Body of pancreas (tissue), 4 donors: ENCODE data around the gene NPTX1.

Source experiments
- POLR2A ChIP-seq, 3 donors: fragments of 450-650 bp; IDR thresholded peaks; one replicate each; pipeline ENCODE4 v1.6.1; 2016; ENCODE audit warnings: antibody characterized with exemption in 3 of 3, mild to moderate bottlenecking in 2 of 3
- TF ChIP-seq, protein P1 (sequence below), 7 experiments: fragments of 450-650 bp in 4 of 7; fragments of 200-600 bp in 3 of 7; sonication (generic) in 3 of 7; IDR thresholded peaks; one replicate each; pipeline ENCODE4 v1.5.1; 2016 to 2019; ENCODE audit warnings: antibody characterized with exemption in 7 of 7

DNA sequence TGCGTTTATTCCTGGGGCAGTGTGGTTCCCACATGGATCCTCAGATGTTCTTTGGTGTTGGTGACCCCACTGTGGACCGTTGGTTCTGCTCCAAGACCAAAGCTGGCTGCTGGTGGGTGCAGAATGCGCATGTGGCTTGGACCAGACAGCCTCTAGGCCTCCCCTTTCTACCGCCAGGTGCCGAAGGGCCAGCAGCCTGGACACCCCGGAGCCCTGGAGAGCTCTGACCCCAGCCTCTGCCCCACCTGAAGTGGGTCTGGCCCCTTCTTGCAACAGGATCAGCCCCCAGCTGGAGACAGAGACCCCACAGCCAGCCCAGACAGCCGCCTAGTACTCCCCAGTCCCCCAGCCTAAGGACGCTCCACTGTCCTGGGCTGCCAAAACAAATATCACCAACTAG lies 18.4 kb downstream of the NPTX1 start:
- TF ChIP-seq, protein P1, sequence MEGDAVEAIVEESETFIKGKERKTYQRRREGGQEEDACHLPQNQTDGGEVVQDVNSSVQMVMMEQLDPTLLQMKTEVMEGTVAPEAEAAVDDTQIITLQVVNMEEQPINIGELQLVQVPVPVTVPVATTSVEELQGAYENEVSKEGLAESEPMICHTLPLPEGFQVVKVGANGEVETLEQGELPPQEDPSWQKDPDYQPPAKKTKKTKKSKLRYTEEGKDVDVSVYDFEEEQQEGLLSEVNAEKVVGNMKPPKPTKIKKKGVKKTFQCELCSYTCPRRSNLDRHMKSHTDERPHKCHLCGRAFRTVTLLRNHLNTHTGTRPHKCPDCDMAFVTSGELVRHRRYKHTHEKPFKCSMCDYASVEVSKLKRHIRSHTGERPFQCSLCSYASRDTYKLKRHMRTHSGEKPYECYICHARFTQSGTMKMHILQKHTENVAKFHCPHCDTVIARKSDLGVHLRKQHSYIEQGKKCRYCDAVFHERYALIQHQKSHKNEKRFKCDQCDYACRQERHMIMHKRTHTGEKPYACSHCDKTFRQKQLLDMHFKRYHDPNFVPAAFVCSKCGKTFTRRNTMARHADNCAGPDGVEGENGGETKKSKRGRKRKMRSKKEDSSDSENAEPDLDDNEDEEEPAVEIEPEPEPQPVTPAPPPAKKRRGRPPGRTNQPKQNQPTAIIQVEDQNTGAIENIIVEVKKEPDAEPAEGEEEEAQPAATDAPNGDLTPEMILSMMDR (IDR thresholded peaks at IDR 0.05): no peak
- TF ChIP-seq POLR2A (IDR thresholded peaks at IDR 0.05): no peak
